Large intestine (tissue), 3 donors: ENCODE data around the gene LMF1. TPM values are rescaled to one million over a fixed set of nuclear protein-coding genes. Genes with fewer than 3 reads are reported as not detected.
"Not testable (repeated sequence)": the region's sequence is repeated elsewhere in the genome, so short reads cannot be mapped to it uniquely, and the experiment has no call there.

Source experiments
- DNase-seq, 2 donors: peaks; one replicate each; pipeline versions ENCODE4 v3.0.0 to v3.0.0-alpha.2; 2013
- H3K27ac ChIP-seq: one replicate; pipeline ENCODE4 v1.5.1; 2013; ENCODE audit warnings: low read length
- H3K27me3 ChIP-seq: 2 replicates; pipeline ENCODE4 v1.6.1; 2013; ENCODE audit warnings: low read length; ENCODE audit not compliant: control insufficient read depth, insufficient read depth
- H3K36me3 ChIP-seq: 2 replicates; pipeline ENCODE4 v1.6.1; 2013; ENCODE audit warnings: low read length; ENCODE audit not compliant: control insufficient read depth, insufficient read depth
- H3K4me1 ChIP-seq: one replicate; pipeline ENCODE4 v1.6.1; 2013; ENCODE audit warnings: low read length; ENCODE audit not compliant: control insufficient read depth, insufficient read depth
- H3K4me3 ChIP-seq: one replicate; pipeline ENCODE4 v1.5.1; 2013; ENCODE audit warnings: low read length
- H3K9me3 ChIP-seq: one replicate; pipeline ENCODE4 v1.6.1; 2013; ENCODE audit warnings: mild to moderate bottlenecking, low read depth, low read length, moderate library complexity; ENCODE audit not compliant: control insufficient read depth
- WGBS: methylation state at CpG from one replicate; pipeline ENCODE4 v1.1.5; 2013; ENCODE audit warnings: low lambda C conversion rate; ENCODE audit not compliant: insufficient coverage; 5-methylcytosine and 5-hydroxymethylcytosine counted together
- polyA plus RNA-seq: library from polyadenylated mRNA; unstranded; fragments of 120-200 nt; gene quantifications from one replicate; pipeline ENCODE4 v1.2.1, GENCODE V29; 2013

The LMF1 gene
- polyA plus RNA-seq, 1 donor: 17.2 TPM

DNA sequence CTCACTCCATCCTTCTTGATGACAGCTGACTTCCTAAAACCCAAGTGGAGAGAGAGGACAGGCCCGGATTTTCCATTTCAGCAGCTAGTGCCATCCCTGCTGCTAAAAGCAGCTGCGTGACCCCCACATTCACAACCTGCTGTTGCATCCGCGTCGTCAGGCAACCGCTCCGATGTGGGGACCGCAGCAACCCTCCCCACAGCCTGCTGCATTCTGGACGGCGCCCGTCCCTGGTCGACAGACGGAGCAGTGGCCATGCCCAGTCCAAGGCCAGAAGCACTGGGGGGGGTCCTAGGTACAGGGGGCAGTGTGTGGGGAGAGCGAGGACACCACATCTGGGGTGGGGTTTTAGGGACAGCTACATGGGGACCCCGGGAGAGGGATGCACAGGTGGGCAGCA lies 82.3 kb downstream of the LMF1 start:
- H3K27ac ChIP-seq, H3K4me1 ChIP-seq, H3K9me3 ChIP-seq, DNase-seq, H3K27me3 ChIP-seq, H3K4me3 ChIP-seq, H3K36me3 ChIP-seq: not testable (repeated sequence)
- no CpG with 5 or more reads among the region's 15 CpGs for WGBS

DNA sequence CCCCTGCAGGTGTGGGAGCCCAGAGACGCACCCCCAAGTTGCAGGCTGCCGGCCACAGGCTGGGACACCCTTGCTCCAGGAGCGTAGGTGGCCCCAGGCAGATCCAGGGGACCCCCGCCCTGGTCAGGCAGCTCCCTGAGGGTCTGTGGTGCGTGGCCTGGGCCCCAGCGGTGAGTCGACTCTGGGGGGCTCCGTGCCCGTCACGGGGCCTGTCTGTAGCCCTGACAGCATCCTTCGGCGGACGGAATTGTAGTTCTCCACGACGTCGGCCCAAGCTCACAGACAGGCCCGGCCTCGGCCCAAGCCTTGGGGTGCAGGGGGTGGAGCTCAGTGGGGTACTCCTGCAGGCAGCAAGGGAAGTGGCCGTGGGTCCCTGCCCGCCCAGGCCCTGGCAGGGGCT lies 82.9 kb downstream of the LMF1 start:
- Histone ChIP-seq H3K36me3 (peaks cover 3% of the 10 kb centered on the region), H3K27ac (no peak overlapping the region)
- WGBS: no CpG with 5 or more reads among the region's 20 CpGs

DNA sequence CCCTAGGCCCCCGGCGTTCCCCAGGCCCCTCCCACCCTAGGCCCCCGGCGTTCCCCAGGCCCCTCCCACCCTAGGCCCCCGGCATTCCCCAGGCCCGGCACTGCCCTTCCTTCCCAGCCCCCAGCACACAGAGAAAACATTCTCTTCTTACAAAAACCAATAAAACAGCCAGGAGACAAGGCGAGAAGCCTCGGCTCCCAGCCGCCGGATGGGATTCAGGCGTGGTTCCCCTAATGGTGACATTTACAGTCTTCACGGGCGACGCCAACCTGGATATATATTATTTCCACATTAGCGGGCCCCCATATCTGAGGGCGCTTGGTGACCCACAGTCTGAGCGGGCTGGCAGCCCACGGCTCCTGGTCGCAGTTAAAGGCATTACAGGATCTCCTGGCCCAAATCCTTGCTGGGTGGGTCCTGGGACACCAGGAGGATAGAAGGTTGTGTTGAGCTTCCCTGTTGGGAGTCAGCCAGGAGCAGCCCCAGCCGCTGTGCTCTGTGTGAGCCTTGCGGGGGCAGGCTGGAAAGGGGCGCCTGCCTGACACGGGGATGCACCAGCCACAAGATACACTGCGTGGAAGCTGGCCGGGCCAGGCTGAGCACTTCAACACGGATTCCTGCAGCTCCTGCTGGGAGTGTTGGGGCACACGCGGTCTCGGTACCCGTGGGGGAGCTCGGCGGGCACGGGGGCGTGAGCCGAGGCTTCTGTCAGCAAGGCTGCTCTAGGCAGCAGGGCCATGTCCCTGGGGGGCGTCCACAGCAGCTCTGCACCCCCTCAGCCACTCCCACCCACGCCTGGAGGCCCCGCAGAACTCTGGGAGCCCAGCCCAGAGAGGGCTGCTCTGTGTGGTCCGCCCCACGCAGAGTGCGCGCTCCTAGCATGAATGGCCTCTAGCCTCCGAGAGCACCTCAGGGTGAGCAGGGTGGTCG lies 83.7 kb downstream of the LMF1 start:
- DNase-seq: no peak
- Histone ChIP-seq H3K4me3 (no peak overlapping the region), H3K4me1 (no peaks in the 10 kb centered on the region), H3K27ac (no peak overlapping the region), H3K9me3 (peaks cover 16% of the 10 kb centered on the region), H3K27me3 (no peaks in the 10 kb centered on the region), H3K36me3 (peaks cover 3% of the 10 kb centered on the region)
- no CpG with 5 or more reads among the region's 44 CpGs for WGBS

More for the DNA sequence above, 82.9 kb downstream of the LMF1 start:
- no peaks in the 10 kb centered on the region for H3K4me1 ChIP-seq
- H3K9me3 ChIP-seq: peaks cover 12% of the 10 kb centered on the region
- no peak for DNase-seq
- H3K27me3 ChIP-seq: no peaks in the 10 kb centered on the region
- no peak overlapping the region for H3K4me3 ChIP-seq

DNA sequence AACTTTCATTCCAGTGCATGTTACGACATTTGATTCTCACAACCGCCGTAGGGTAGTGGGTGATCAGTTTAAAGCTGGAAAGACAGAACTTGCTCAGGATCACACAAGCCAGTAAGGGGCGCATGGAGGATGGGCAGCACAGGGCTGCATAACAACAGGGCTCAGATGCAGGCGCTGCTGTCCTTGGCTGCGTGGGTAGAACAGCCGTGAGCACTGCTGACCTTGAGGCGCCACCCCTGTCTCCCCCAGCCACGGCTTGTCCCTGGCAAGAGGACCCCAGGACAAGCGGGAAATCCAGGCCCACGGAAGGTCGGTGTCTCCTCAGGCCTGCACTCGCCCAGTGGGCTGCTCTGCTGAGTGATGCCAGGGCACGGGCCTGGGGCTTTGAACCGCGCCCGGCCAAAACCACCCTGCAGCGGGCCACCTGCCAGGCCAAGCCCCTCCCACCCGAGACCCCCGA lies 84.7 kb downstream of the LMF1 start:
- Histone ChIP-seq H3K27ac (no peak overlapping the region), H3K36me3 (no peaks in the 10 kb centered on the region), H3K9me3 (peaks cover 16% of the 10 kb centered on the region), H3K4me3 (no peak overlapping the region), H3K27me3 (no peaks in the 10 kb centered on the region), H3K4me1 (no peaks in the 10 kb centered on the region)
- no CpG with 5 or more reads among the region's 20 CpGs for WGBS
- no peak for DNase-seq

DNA sequence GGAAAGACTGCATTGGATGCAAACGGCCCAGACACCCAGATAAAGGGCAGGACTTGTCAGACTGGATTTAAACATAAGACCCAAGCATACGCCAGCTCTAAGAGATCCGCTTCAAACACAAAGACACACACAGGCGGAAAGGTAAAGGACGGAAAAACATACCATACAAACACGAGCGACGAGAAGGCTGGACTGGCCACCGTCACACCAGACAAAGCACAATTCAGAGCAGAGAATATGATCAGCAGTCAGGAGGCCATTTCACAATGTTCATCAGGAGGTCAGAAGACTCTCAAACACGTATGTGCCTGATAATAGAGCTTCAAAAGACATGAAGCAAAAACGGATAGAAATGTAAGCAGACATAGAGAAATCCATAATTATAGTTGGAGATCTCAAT lies 85.4 kb downstream of the LMF1 start:
- no CpG with 5 or more reads among the region's 11 CpGs for WGBS
- Histone ChIP-seq H3K9me3 (peaks cover 16% of the 10 kb centered on the region), H3K27me3 (no peaks in the 10 kb centered on the region), H3K4me1 (no peaks in the 10 kb centered on the region), H3K36me3 (no peaks in the 10 kb centered on the region), H3K27ac (no peak overlapping the region), H3K4me3 (no peak overlapping the region)
- DNase-seq: no peak

DNA sequence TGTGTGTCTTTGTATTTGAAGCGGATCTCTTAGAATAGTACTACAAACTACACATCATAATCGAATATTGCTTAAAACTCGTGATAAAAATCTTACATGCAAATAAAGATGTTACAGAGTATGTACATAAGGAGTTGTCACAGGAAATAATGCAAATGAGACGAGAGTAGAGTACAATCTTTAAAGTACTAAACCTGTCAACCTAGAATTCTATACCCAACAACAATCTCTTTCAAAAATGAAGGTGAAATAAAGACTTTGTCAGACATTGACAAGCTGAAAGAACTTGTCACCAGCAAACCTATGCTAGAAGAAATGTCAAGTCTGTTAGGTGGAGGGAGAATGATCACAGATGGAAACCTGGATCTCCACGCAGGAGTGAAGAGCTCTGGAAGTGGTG lies 86.6 kb downstream of the LMF1 start:
- Histone ChIP-seq H3K4me3 (no peak overlapping the region), H3K27me3 (no peaks in the 10 kb centered on the region), H3K27ac (no peak overlapping the region), H3K36me3 (no peaks in the 10 kb centered on the region), H3K9me3 (peaks cover 16% of the 10 kb centered on the region), H3K4me1 (no peaks in the 10 kb centered on the region)
- WGBS: 94% methylated on average over 2 of the region's 5 CpGs
- DNase-seq: no peak

DNA sequence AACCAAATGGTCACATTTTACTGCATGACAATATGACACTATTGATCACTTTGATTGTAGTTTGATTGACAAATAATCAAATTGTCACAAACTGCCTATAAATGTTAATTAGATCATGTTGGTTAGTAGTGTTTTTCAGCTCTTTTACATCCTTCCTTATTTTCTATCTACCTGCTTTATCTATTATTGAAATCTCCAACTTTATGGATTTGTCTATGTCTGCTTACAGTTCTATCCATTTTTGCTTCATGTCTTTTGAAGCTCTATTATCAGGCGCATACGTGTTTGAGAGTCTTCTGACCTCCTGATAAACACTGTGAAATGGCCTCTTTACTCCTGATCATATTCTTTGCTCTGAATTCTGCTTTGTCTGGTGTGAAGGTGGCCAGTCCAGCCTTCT lies 87.0 kb downstream of the LMF1 start:
- DNase-seq: no peak
- Histone ChIP-seq H3K4me1 (no peaks in the 10 kb centered on the region), H3K27me3 (no peaks in the 10 kb centered on the region), H3K36me3 (no peaks in the 10 kb centered on the region), H3K4me3 (no peak overlapping the region), H3K9me3 (peaks cover 16% of the 10 kb centered on the region), H3K27ac (no peak overlapping the region)
- no CpG with 5 or more reads among the region's 2 CpGs for WGBS

DNA sequence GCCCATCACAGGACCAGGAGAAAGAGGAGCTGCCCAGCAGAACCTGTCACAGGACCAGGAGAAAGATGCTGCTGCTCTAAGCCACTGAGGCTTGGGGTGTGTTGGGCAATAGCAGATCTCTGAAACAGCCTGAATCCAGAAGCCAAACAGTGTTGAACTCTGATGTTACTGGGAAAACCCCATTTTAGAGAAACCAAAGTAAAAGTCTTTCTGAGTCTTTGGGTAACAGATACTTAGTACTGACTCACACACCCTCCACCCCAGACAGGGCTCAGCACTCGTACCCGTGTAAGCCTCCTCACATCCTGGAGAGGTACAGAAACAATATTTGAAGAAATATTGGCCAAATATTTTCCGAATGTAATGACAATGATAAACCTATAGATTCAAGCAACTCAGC lies 87.4 kb downstream of the LMF1 start:
- WGBS: 83% methylated on average over 1 of the region's 3 CpGs
- no peak for DNase-seq
- no peak overlapping the region for H3K4me3 ChIP-seq
- no peaks in the 10 kb centered on the region for H3K4me1 ChIP-seq
- no peaks in the 10 kb centered on the region for H3K27me3 ChIP-seq
- H3K36me3 ChIP-seq: no peaks in the 10 kb centered on the region
- no peak overlapping the region for H3K27ac ChIP-seq
- H3K9me3 ChIP-seq: peaks cover 17% of the 10 kb centered on the region

DNA sequence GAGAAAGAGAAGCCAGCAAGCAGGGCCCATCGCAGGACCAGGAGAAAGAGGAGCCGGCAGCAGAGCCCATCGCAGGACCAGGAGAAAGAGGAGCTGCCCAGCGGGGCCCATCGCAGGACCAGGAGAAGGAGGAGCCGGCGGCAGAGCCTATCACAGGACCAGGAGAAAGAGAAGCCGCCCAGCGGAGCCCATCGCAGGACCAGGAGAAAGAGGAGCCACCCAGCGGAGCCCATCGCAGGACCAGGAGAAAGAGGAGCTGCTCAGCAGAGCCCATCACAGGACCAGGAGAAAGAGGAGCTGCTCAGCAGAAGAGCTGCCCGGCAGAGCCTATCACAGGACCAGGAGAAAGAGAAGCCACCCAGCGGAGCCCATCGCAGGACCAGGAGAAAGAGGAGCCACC lies 88.1 kb downstream of the LMF1 start:
- not testable (repeated sequence) for H3K4me3 ChIP-seq, H3K36me3 ChIP-seq, DNase-seq, H3K4me1 ChIP-seq, H3K27ac ChIP-seq, H3K27me3 ChIP-seq
- H3K9me3 ChIP-seq: peaks cover 20% of the 10 kb centered on the region
- no CpG with 5 or more reads among the region's 15 CpGs for WGBS

DNA sequence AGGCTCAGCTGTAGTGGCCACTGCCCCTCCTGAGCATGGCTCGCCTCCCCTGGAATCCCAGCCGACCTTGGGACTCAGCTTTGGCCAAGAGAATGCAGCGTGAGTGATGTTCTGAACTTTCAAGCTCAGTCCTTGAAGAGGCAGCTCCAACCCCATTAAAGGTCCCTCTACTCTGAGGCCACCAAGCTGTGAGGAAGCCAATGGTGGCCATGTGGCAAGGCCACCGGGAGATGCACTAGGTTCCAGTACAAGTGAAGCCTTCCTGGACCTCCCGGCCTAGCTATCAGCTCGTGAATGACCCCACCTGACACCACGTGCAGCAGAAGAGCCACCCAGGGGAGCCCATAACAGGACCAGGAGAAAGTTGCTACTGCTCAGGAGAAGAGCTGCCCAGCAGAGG lies 88.5 kb downstream of the LMF1 start:
- peaks cover 20% of the 10 kb centered on the region for H3K9me3 ChIP-seq

More for the DNA sequence above, 88.5 kb downstream of the LMF1 start:
- H3K4me3 ChIP-seq: no peak overlapping the region
- no peak overlapping the region for H3K27ac ChIP-seq
- H3K27me3 ChIP-seq: no peaks in the 10 kb centered on the region
- H3K4me1 ChIP-seq: no peaks in the 10 kb centered on the region
- DNase-seq: no peak
- no peaks in the 10 kb centered on the region for H3K36me3 ChIP-seq
- no CpG with 5 or more reads among the region's 7 CpGs for WGBS
